ENCODE measurements around the gene HIP1R. TPM values are rescaled to one million over a fixed set of nuclear protein-coding genes. Genes with fewer than 3 reads are reported as not detected.

HIP1R gene
- total RNA-seq, 1 donor from 2014 or later: 117 TPM

- TF ChIP-seq, protein P1, sequence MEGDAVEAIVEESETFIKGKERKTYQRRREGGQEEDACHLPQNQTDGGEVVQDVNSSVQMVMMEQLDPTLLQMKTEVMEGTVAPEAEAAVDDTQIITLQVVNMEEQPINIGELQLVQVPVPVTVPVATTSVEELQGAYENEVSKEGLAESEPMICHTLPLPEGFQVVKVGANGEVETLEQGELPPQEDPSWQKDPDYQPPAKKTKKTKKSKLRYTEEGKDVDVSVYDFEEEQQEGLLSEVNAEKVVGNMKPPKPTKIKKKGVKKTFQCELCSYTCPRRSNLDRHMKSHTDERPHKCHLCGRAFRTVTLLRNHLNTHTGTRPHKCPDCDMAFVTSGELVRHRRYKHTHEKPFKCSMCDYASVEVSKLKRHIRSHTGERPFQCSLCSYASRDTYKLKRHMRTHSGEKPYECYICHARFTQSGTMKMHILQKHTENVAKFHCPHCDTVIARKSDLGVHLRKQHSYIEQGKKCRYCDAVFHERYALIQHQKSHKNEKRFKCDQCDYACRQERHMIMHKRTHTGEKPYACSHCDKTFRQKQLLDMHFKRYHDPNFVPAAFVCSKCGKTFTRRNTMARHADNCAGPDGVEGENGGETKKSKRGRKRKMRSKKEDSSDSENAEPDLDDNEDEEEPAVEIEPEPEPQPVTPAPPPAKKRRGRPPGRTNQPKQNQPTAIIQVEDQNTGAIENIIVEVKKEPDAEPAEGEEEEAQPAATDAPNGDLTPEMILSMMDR (IDR thresholded peaks at IDR 0.05; ENCODE audit: unreplicated experiment): no peak
- Mint-ChIP-seq H3K4me3 (ENCODE audit: unreplicated experiment) (peak overlapping the region; percentile 90), H3K36me3 (ENCODE audit: low read depth, unreplicated experiment) (peaks cover 6% of the 10 kb centered on the region), H3K27ac (ENCODE audit: unreplicated experiment) (peak overlapping the region; percentile 57), H3K27me3 (ENCODE audit: unreplicated experiment) (peaks cover 10% of the 10 kb centered on the region), H3K9me3 (ENCODE audit: unreplicated experiment) (no peaks in the 10 kb centered on the region), H3K4me1 (ENCODE audit: unreplicated experiment) (peaks cover 31% of the 10 kb centered on the region)
- DNase-seq (ENCODE audit: low spot score): no peak
These were observed 60.1 kb downstream of the HIP1R start for GRCh38 chr12:122895320-122895703.

GRCh38 chr12:122895704-122896636, 60.7 kb downstream of the HIP1R start, which contains the start of gene VPS37B:
VPS37B (minus strand) TSS chr12:122896124; CDS start chr12:122896062, 62 bp downstream.
- H3K27ac Mint-ChIP-seq (ENCODE audit: unreplicated experiment): peak within 1 kb of the TSS; percentile 78
- H3K9me3 Mint-ChIP-seq (ENCODE audit: unreplicated experiment): no peaks in the 10 kb centered on the region
- TF ChIP-seq, protein P1 (IDR thresholded peaks at IDR 0.05; ENCODE audit: unreplicated experiment): no peak
- peak within 1 kb of the TSS; percentile 90 for H3K4me3 Mint-ChIP-seq (ENCODE audit: unreplicated experiment)
- peaks cover 6% of the 10 kb centered on the region for H3K36me3 Mint-ChIP-seq (ENCODE audit: low read depth, unreplicated experiment)
- peaks cover 10% of the 10 kb centered on the region for H3K27me3 Mint-ChIP-seq (ENCODE audit: unreplicated experiment)
- peak; percentile 77 for DNase-seq (ENCODE audit: low spot score)
- peaks cover 31% of the 10 kb centered on the region for H3K4me1 Mint-ChIP-seq (ENCODE audit: unreplicated experiment)

DNA sequence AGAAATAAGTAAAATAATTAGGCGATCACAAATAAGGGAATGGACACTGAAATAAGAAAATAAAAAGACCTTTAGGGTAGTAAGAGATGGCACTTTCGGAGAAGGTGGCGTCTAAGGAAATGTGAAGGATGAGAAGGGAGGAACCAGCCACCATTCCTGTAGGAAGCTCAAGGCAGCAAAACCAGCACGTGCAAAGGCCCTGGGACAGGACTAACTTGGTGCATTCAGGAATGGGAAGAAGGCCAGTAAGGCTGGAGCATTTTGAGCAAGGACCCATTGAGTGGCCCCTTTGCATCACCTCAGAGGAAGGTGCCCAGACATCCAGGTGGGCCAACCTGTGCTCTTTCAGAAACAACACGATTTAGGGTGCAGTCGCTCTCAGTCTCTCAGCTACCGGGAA, 61.4 kb downstream of the HIP1R start:
- peaks cover 10% of the 10 kb centered on the region for H3K27me3 Mint-ChIP-seq (ENCODE audit: unreplicated experiment)
- no peak for DNase-seq (ENCODE audit: low spot score)
- H3K27ac Mint-ChIP-seq (ENCODE audit: unreplicated experiment): peak overlapping the region; percentile 78
- H3K4me3 Mint-ChIP-seq (ENCODE audit: unreplicated experiment): peak overlapping the region; percentile 90
- peaks cover 6% of the 10 kb centered on the region for H3K36me3 Mint-ChIP-seq (ENCODE audit: low read depth, unreplicated experiment)
- TF ChIP-seq, protein P1 (IDR thresholded peaks at IDR 0.05; ENCODE audit: unreplicated experiment): no peak
- H3K4me1 Mint-ChIP-seq (ENCODE audit: unreplicated experiment): peaks cover 32% of the 10 kb centered on the region
- no peaks in the 10 kb centered on the region for H3K9me3 Mint-ChIP-seq (ENCODE audit: unreplicated experiment)

- H3K9me3 Mint-ChIP-seq (ENCODE audit: unreplicated experiment): no peaks in the 10 kb centered on the region
- H3K36me3 Mint-ChIP-seq (ENCODE audit: low read depth, unreplicated experiment): peaks cover 6% of the 10 kb centered on the region
- H3K27ac Mint-ChIP-seq (ENCODE audit: unreplicated experiment): no peak overlapping the region
- H3K4me1 Mint-ChIP-seq (ENCODE audit: unreplicated experiment): peaks cover 24% of the 10 kb centered on the region
- TF ChIP-seq, protein P1 (IDR thresholded peaks at IDR 0.05; ENCODE audit: unreplicated experiment): no peak
- H3K27me3 Mint-ChIP-seq (ENCODE audit: unreplicated experiment): peaks cover 10% of the 10 kb centered on the region
- DNase-seq (ENCODE audit: low spot score): no peak
- H3K4me3 Mint-ChIP-seq (ENCODE audit: unreplicated experiment): no peak overlapping the region
These were observed 64.6 kb downstream of the HIP1R start for GRCh38 chr12:122899887-122900286.
